PC-3 (cell line): ENCODE data around the gene TARBP1. TPM values are rescaled to one million over a fixed set of nuclear protein-coding genes. Genes with fewer than 3 reads are reported as not detected.

Experiments used
- ATAC-seq: fragments of 200-7000 bp; cut with Tn5 transposase; 2 replicates; pipeline ENCODE4 v1.9.1; 2020; ENCODE audit warnings: mild to moderate bottlenecking, moderate library complexity
- BruUV-seq: library from RNA; stranded (reverse); fragments of 400-500 nt; replicated peaks from 2 replicates; lab custom pipeline; 2021; lab: Mats Ljungman, UMichigan
- CTCF ChIA-PET: fragments of 300-600 bp; sonication (Branson Sonifier 250); formaldehyde crosslinking; loops from one replicate; lab custom pipeline; 2022; ENCODE audit warnings: antibody characterized with exemption; lab: Charles Lee
- POLR2A ChIA-PET: fragments of 300-600 bp; sonication (Branson Sonifier 250); formaldehyde crosslinking; loops from one replicate; lab custom pipeline; 2022; ENCODE audit warnings: antibody characterized with exemption; ENCODE audit not compliant: unreplicated experiment; lab: Charles Lee
- DNase-seq: peaks from one replicate; pipeline ENCODE4 v3.0.0-alpha.2; 2015
- H2AFZ ChIP-seq: fragments of 300-600 bp; sonication (generic); 2 replicates; pipeline ENCODE4 v1.6.0; 2016; ENCODE audit warnings: antibody characterized with exemption, low read length
- H3F3A ChIP-seq: fragments of 300-600 bp; sonication (generic); one replicate; pipeline ENCODE4 v1.6.0; 2017; ENCODE audit warnings: antibody characterized with exemption, low read length, control low read depth, mild to moderate bottlenecking; ENCODE audit not compliant: unreplicated experiment
- H3K27ac ChIP-seq: fragments of 300-600 bp; sonication (generic); 2 replicates; pipeline ENCODE4 v1.5.1; 2016; ENCODE audit warnings: mild to moderate bottlenecking, low read length
- H3K27me3 ChIP-seq: fragments of 300-600 bp; sonication (generic); 2 replicates; pipeline ENCODE4 v1.6.1; 2016; ENCODE audit warnings: low read length, mixed read lengths
- H3K36me3 ChIP-seq: fragments of 300-600 bp; sonication (generic); 2 replicates; pipeline ENCODE4 v1.6.1; 2016; ENCODE audit warnings: low read depth, mixed run types, low read length, mixed read lengths
- H3K4me1 ChIP-seq: fragments of 300-600 bp; sonication (generic); 2 replicates; pipeline ENCODE4 v1.5.1; 2016; ENCODE audit warnings: low read length; ENCODE audit not compliant: insufficient read depth
- H3K4me2 ChIP-seq: fragments of 300-600 bp; sonication (generic); 2 replicates; pipeline ENCODE4 v1.6.0; 2016; ENCODE audit warnings: low read length
- H3K4me3 ChIP-seq: fragments of 300-600 bp; sonication (generic); 2 replicates; pipeline ENCODE4 v1.5.1; 2016; ENCODE audit warnings: mild to moderate bottlenecking, low read length, mixed read lengths
- H3K79me2 ChIP-seq: fragments of 300-600 bp; sonication (generic); 2 replicates; pipeline ENCODE4 v1.6.1; 2017; ENCODE audit warnings: low read length, mixed read lengths
- H3K9ac ChIP-seq: fragments of 300-600 bp; sonication (generic); 2 replicates; pipeline ENCODE4 v1.6.0; 2016; ENCODE audit warnings: mild to moderate bottlenecking, low read length
- H3K9me2 ChIP-seq: fragments of 300-600 bp; sonication (generic); replicated peaks from 2 replicates; pipeline ENCODE4 v1.6.1; 2016; ENCODE audit warnings: mixed run types, low read length, mixed read lengths
- H3K9me3 ChIP-seq: fragments of 300-600 bp; sonication (generic); 2 replicates; pipeline ENCODE4 v1.6.1; 2016; ENCODE audit warnings: low read length, mixed read lengths
- H4K20me1 ChIP-seq: fragments of 300-600 bp; sonication (generic); 2 replicates; pipeline ENCODE4 v1.6.1; 2016; ENCODE audit warnings: low read length, mixed read lengths
- EZH2 ChIP-seq: fragments of 300-600 bp; sonication (generic); IDR thresholded peaks from one replicate; pipeline ENCODE4 v1.6.1; 2017; ENCODE audit warnings: antibody characterized with exemption, mild to moderate bottlenecking, low read length; ENCODE audit not compliant: unreplicated experiment
- EZH2phosphoT487 ChIP-seq: fragments of 300-600 bp; sonication (generic); IDR thresholded peaks from 2 replicates; pipeline ENCODE4 v1.6.1; 2018; ENCODE audit warnings: mild to moderate bottlenecking, antibody characterized with exemption, low read length, borderline replicate concordance
- intact Hi-C: fragments of 100-400 bp; cut with micrococcal nuclease; formaldehyde crosslinking; loops from 2 replicates; pipeline ENCODE4 v1.9.0; 2023
- total RNA-seq: library from RNA; depleted of rRNA; stranded (reverse); fragments of >200 nt; gene quantifications from 2 replicates; pipeline ENCODE4 v1.2.3, GENCODE V29; 2014
- TF ChIP-seq, protein P1 (sequence below): fragments of 300-600 bp; sonication (generic); conservative IDR thresholded peaks from 2 replicates; pipeline ENCODE4 v1.5.1; 2017; ENCODE audit warnings: antibody characterized with exemption, low read depth, mild to moderate bottlenecking, low read length

Gene TARBP1
- total RNA-seq, 1 experiment from 2014 or later: 15.1 TPM

- Histone ChIP-seq H3K9me3 (no peaks in the 10 kb centered on the region), H3K79me2 (no peaks in the 10 kb centered on the region), H3K27ac (peak overlapping the region; percentile 88), H3K36me3 (no peaks in the 10 kb centered on the region), H2AFZ (peak overlapping the region; percentile 86), H3K9ac (peak overlapping the region; percentile 66), H3K4me3 (peak overlapping the region; percentile 40; the same call in 1 of the 2 replicates), H3K9me2 (no peaks in the 10 kb centered on the region), H3K4me1 (peaks cover 40% of the 10 kb centered on the region), H3K4me2 (peak overlapping the region; percentile 78), H3F3A (peaks cover 5% of the 10 kb centered on the region), H3K27me3 (no peaks in the 10 kb centered on the region), H4K20me1 (no peaks in the 10 kb centered on the region)
- TF ChIP-seq, protein P1, sequence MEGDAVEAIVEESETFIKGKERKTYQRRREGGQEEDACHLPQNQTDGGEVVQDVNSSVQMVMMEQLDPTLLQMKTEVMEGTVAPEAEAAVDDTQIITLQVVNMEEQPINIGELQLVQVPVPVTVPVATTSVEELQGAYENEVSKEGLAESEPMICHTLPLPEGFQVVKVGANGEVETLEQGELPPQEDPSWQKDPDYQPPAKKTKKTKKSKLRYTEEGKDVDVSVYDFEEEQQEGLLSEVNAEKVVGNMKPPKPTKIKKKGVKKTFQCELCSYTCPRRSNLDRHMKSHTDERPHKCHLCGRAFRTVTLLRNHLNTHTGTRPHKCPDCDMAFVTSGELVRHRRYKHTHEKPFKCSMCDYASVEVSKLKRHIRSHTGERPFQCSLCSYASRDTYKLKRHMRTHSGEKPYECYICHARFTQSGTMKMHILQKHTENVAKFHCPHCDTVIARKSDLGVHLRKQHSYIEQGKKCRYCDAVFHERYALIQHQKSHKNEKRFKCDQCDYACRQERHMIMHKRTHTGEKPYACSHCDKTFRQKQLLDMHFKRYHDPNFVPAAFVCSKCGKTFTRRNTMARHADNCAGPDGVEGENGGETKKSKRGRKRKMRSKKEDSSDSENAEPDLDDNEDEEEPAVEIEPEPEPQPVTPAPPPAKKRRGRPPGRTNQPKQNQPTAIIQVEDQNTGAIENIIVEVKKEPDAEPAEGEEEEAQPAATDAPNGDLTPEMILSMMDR: no peak
- TF ChIP-seq EZH2phosphoT487 (no peak), EZH2 (no peak)
- ChIA-PET POLR2A (no interaction called here), CTCF (interaction anchor here (0.6 to 1.1 kb wide), 3 partner anchors 344 to 594 kb away, joined by 3 to 4 read pairs (median 4); no protein-coding TSS in a partner anchor)
- no peak for DNase-seq
- intact Hi-C loops: loop anchor here (1.0 to 10.0 kb wide), 3 partner anchors 98 to 583 kb away; no protein-coding TSS in a partner anchor
- ATAC-seq: no peak
- no TSS peak for BruUV-seq
Measured at GRCh38 chr1:234499943-234500245, 20.9 kb upstream of the TARBP1 start.

DNA sequence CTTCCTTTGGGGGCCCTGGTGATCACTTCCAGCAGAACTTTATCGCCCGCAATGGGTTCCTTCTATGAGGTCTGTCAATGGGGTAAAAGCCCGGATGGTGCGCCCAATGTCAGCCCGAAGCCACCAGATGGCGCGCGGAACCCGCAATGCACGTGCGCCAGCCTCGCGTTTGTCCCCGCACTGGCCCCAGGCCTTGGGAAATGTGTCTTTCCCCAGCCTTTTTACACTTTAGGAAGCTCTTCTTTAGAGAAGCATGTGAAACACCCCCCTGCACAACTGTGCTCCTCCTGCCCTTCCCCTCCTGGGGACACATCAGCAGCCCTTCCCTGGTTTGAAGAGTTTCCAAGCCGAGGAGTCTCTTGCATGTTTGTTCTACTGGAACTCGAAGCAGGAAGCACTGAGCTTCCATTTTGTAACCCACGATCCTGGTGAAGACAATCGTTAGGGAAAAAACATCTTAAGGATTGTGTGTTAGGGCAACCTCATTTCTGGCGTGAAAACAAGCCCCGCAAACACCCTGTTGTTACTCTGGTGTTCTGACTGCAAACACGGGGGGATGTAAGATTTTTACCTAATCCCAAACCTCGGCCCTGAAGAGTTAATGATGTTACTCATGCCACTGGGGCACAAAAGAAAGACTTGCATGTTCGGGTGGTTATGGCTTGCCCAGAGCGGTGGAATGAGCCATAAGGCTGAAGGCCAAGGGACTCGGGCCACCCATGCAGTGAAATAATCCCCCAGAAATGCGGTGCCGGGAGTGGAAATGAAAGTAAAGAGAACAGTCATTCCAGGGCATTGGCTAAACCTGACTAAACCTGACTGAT lies 20.4 kb upstream of the TARBP1 start:
- Histone ChIP-seq H3K27me3 (no peaks in the 10 kb centered on the region), H3K9ac (peak overlapping the region; percentile 66), H3K9me2 (no peaks in the 10 kb centered on the region), H3K4me1 (peaks cover 46% of the 10 kb centered on the region), H3F3A (peaks cover 5% of the 10 kb centered on the region), H3K27ac (peak overlapping the region; percentile 88), H2AFZ (peak overlapping the region; percentile 86), H3K36me3 (no peaks in the 10 kb centered on the region), H3K9me3 (no peaks in the 10 kb centered on the region), H3K4me2 (peak overlapping the region; percentile 78), H3K4me3 (peak overlapping the region; percentile 40; the same call in 1 of the 2 replicates), H3K79me2 (no peaks in the 10 kb centered on the region), H4K20me1 (no peaks in the 10 kb centered on the region)
- BruUV-seq: no TSS peak
- no peak for TF ChIP-seq EZH2
- TF ChIP-seq, protein P1: peak; percentile 84
- TF ChIP-seq EZH2phosphoT487: no peak
- ChIA-PET POLR2A (interaction anchor here (0.6 to 0.9 kb wide), 3 partner anchors 105 to 605 kb away, joined by 3 to 5 read pairs (median 4); no protein-coding TSS in a partner anchor), CTCF (interaction anchor here (0.6 to 1.1 kb wide), 5 partner anchors 101 to 594 kb away, joined by 3 to 7 read pairs (median 4); no protein-coding TSS in a partner anchor)
- intact Hi-C loops: loop anchor here (1.0 to 10.0 kb wide), 3 partner anchors 99 to 584 kb away; no protein-coding TSS in a partner anchor
- peak; percentile 72 for ATAC-seq
- DNase-seq: peak; percentile 82
